Lung (tissue), 12 donors: ENCODE data around the gene TMEM238L. TPM values are rescaled to one million over a fixed set of nuclear protein-coding genes. Genes with fewer than 3 reads are reported as not detected.

Source experiments
- ATAC-seq: fragments of 200-7000 bp; cut with Tn5 transposase; one replicate; pipeline ENCODE4 v1.9.1; 2020; ENCODE audit warnings: moderate number of reproducible peaks; ENCODE audit not compliant: insufficient read depth, low FRiP score
- DNase-seq, 3 donors: peaks; one replicate each; pipeline ENCODE4 v3.0.0-alpha.2; 2013 to 2017
- H3K27ac ChIP-seq, 2 donors: one replicate each; pipeline ENCODE4 v1.5.1; 2013; ENCODE audit warnings: mild to moderate bottlenecking in 2 of 2, moderate library complexity in 2 of 2, control low read depth in 1 of 2, inconsistent platforms in 1 of 2, low read depth in 1 of 2, low read length in 1 of 2
- H3K27me3 ChIP-seq, 3 donors: one replicate each; pipeline ENCODE4 v1.5.1; 2013; ENCODE audit warnings: low read length in 2 of 3; ENCODE audit not compliant: control insufficient read depth in 3 of 3, insufficient read depth in 3 of 3
- H3K36me3 ChIP-seq, 4 donors: one replicate each; pipeline ENCODE4 v1.5.1; 2013; ENCODE audit warnings: low read length in 4 of 4, mild to moderate bottlenecking in 1 of 4, moderate library complexity in 1 of 4; ENCODE audit not compliant: control insufficient read depth in 4 of 4, insufficient read depth in 4 of 4
- H3K4me1 ChIP-seq, 5 donors: one replicate each; pipeline ENCODE4 v1.5.1; 2013; ENCODE audit warnings: low read length in 5 of 5, mild to moderate bottlenecking in 2 of 5, moderate library complexity in 1 of 5; ENCODE audit not compliant: control insufficient read depth in 5 of 5, insufficient read depth in 5 of 5
- H3K4me3 ChIP-seq: one replicate; pipeline ENCODE4 v1.5.1; 2013; ENCODE audit warnings: mild to moderate bottlenecking, control low read depth, moderate library complexity
- H3K9ac ChIP-seq, 2 donors: one replicate each; pipeline ENCODE4 v1.5.1; 2013; ENCODE audit warnings: low read length in 2 of 2, control low read depth in 1 of 2; ENCODE audit not compliant: insufficient read depth in 1 of 2
- H3K9me3 ChIP-seq, 4 donors: one replicate each; pipeline ENCODE4 v1.5.1; 2013; ENCODE audit warnings: low read length in 3 of 4, mild to moderate bottlenecking in 1 of 4, moderate library complexity in 1 of 4; ENCODE audit not compliant: control insufficient read depth in 4 of 4, insufficient read depth in 3 of 4
- CTCF ChIP-seq: IDR thresholded peaks from 2 replicates; pipeline ENCODE4 v1.5.1; 2012; ENCODE audit warnings: mild to moderate bottlenecking; ENCODE audit errors: control extremely low read depth, extremely low read depth
- WGBS, 2 donors: extraction: QIAGEN DNeasy Blood & Tissue Kit; methylation state at CpG; one replicate each; pipeline ENCODE4 v1.1.7; 2013; 5-methylcytosine and 5-hydroxymethylcytosine counted together
- polyA plus RNA-seq, 2 donors: library from polyadenylated mRNA; stranded (reverse); fragments of 200-250 nt; gene quantifications; one replicate each; pipeline ENCODE4 v1.2.1, GENCODE V29; 2013
- total RNA-seq, 2 donors: library from RNA; depleted of rRNA in 1 of 2; stranded (reverse); fragments of >200 nt in 1 of 2; gene quantifications; one replicate each; pipeline ENCODE4 v1.2.1, GENCODE V29; 2014 to 2021
- donor health status: control.
- donor health status: control.
- donor health status: Bipolar disorder and iron deficiency.
- donor health status: healthy.
- donor health status: DM: yes; HTN: yes; CAD: no.

TMEM238L gene
- total and polyA plus RNA-seq, 4 donors, result 0.05 TPM; not detected in 3

- H3K4me1 ChIP-seq, result peaks cover 0 to 2% (median 0%) of the 10 kb centered on the region in 5 donors
- 78 to 86% methylated on average over 7 of the region's 7 CpGs for WGBS, 2 donors
- no peak for ATAC-seq
Observed at GRCh38 chr17:10807704-10808128, 3.8 kb upstream of the TMEM238L start.

DNA sequence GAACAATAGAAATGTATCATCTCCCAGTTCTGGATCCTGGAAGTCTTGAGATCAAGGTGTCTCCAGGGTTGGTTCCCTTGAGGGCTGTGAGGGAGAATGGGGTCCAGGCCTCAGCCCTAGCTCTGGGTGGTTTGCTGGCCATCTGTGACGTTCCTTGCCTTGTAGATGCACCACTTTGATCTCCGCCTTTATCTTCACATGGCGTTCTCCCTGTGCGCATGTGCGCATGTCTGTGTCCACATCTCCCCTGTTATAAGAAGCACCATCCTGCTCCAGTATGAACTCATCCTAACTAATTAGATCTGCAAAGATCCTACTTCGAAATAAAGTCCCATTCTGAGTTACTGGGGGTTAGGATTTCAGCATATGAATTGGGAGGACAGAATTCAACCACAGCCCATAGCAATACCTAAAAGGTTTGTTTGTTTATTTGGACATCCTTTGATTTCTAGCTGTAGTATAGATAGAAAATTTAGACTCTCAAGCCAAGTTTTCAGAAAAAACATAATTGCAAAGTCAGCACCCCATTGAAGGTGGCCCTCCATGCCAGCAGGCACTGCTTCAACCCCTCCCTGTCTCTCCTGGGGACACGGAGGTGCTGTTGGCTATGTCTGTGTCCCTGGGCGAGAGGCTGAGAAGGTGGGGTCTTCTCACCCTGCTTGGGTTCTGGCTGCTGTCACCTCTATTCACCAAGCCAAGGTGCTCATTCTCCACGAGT, 2.8 kb upstream of the TMEM238L start:
- no peak for TF ChIP-seq CTCF
- ATAC-seq (no peak), DNase-seq (no peak)
- no peak overlapping the region for H3K9ac ChIP-seq
- no peaks in the 10 kb centered on the region for H3K27me3 ChIP-seq
- no peak overlapping the region for H3K27ac ChIP-seq
- no peaks in the 10 kb centered on the region for H3K36me3 ChIP-seq
- H3K4me1 ChIP-seq, result peaks cover 0 to 2% (median 0%) of the 10 kb centered on the region in 5 donors
- H3K9me3 ChIP-seq, result no peaks in the 10 kb centered on the region
- WGBS, 2 donors, result 79 to 81% methylated on average over 9 of the region's 9 CpGs
- H3K4me3 ChIP-seq, result no peak overlapping the region

More at GRCh38 chr17:10807704-10808128, 3.8 kb upstream of the TMEM238L start:
- no peak overlapping the region for H3K27ac ChIP-seq
- H3K9ac ChIP-seq, result no peak overlapping the region
- DNase-seq, result no peak
- H3K4me3 ChIP-seq, result no peak overlapping the region
- H3K9me3 ChIP-seq, result no peaks in the 10 kb centered on the region
- no peaks in the 10 kb centered on the region for H3K27me3 ChIP-seq
- TF ChIP-seq CTCF, result no peak
- H3K36me3 ChIP-seq, result no peaks in the 10 kb centered on the region

DNA sequence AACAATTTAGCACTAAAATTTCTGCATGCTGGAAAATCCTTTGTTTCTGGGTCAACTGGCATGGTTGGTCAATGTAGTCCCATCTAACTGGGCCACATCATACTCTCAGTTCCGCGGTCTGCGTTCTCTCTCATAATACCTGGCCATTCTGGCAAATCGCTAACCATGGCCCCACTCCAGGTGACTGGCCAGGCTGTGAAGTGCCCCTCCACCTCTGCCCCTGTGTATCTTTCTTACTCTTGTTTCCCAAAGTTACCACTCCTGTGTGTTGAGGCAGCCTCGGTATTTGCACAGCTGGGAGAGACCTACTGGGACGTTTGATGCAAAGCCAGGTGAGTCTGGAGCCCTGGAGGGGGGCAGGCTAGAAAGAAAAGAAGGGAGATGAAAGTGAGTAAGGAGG, 2.0 kb upstream of the TMEM238L start:
- Histone ChIP-seq H3K4me3 (no peak overlapping the region), H3K9ac (no peak overlapping the region), H3K9me3 (no peaks in the 10 kb centered on the region), H3K27ac (no peak overlapping the region), H3K36me3 (no peaks in the 10 kb centered on the region), H3K27me3 (no peaks in the 10 kb centered on the region), H3K4me1 (peaks cover 0 to 2% (median 0%) of the 10 kb centered on the region in 5 donors)
- TF ChIP-seq CTCF, result no peak
- no peak for ATAC-seq
- WGBS, 2 donors, result 71 to 93% methylated on average over 6 of the region's 6 CpGs
- DNase-seq, result no peak

DNA sequence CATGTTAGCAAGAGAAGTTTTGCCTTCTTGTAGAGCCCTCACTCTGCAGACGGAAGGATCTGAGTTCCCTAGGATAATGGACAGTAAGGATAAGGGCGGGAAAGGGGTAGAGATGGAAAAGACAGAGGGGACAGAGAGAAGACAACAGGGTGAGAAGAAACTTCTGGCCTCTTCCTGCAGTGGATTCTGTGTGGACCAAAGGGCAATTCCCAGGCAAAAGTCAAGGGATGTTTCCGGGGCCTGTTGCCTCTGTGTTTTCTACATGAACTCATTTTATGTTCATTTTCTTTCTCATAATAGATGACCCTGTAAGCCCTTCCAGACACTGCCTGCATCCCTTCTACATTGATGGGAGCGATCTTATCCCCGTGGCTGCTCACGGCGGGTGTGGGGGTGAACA, 647 bp upstream of the TMEM238L start:
- Histone ChIP-seq H3K4me3 (no peak overlapping the region), H3K9me3 (no peaks in the 10 kb centered on the region), H3K4me1 (peaks cover 0 to 3% (median 2%) of the 10 kb centered on the region in 5 donors), H3K27me3 (no peaks in the 10 kb centered on the region), H3K36me3 (no peaks in the 10 kb centered on the region), H3K27ac (no peak overlapping the region), H3K9ac (no peak overlapping the region)
- 90 to 92% methylated on average over 7 of the region's 7 CpGs for WGBS, 2 donors
- TF ChIP-seq CTCF, result no peak
- no peak for ATAC-seq
- DNase-seq, result no peak
